Activated T-helper 2 cell treated with anti-CD3 and anti-CD28 coated beads, Interferon-gamma antibody, Interleukin-2, Interleukin-4, amounts not matched to agents 10 μg/mL and 5 μg/mL and 100 μg/mL, durations not matched to agents 14 hours and 24 hours and 36 hours (primary cell): ENCODE measurements around the gene GGTLC1. TPM values are rescaled to one million over a fixed set of nuclear protein-coding genes. Genes with fewer than 3 reads are reported as not detected.
"Not testable (repeated sequence)": the region's sequence is repeated elsewhere in the genome, so short reads cannot be mapped to it uniquely, and the experiment has no call there.

Experiments
- DNase-seq: peaks from one replicate; pipeline ENCODE4 v3.0.0; 2021; ENCODE audit warnings: low spot score
- H3K27ac Mint-ChIP-seq: one replicate; pipeline ENCODE4 v1.8.0; 2021; ENCODE audit warnings: mixed read lengths
- H3K27me3 Mint-ChIP-seq: one replicate; pipeline ENCODE4 v1.8.0; 2021; ENCODE audit warnings: low read depth, mixed read lengths
- H3K36me3 Mint-ChIP-seq: one replicate; pipeline ENCODE4 v1.8.0; 2021; ENCODE audit warnings: low read depth, mixed read lengths
- H3K4me1 Mint-ChIP-seq: one replicate; pipeline ENCODE4 v1.8.0; 2021; ENCODE audit warnings: low read depth, mixed read lengths
- H3K4me3 Mint-ChIP-seq: one replicate; pipeline ENCODE4 v1.8.0; 2021; ENCODE audit warnings: low read depth, mild to moderate bottlenecking, moderate library complexity, mixed read lengths
- H3K9me3 Mint-ChIP-seq: one replicate; pipeline ENCODE4 v1.8.0; 2021; ENCODE audit warnings: mixed read lengths
- intact Hi-C: fragments of 100-400 bp; cut with micrococcal nuclease; formaldehyde crosslinking; loops from one replicate; pipeline ENCODE4 v1.15.1; 2023
- total RNA-seq: library from RNA; stranded (reverse); gene quantifications from 2 replicates; pipeline ENCODE4 v1.2.3, GENCODE V29; 2022

The GGTLC1 gene
- total RNA-seq, 1 donor from 2014 or later: not detected

DNA sequence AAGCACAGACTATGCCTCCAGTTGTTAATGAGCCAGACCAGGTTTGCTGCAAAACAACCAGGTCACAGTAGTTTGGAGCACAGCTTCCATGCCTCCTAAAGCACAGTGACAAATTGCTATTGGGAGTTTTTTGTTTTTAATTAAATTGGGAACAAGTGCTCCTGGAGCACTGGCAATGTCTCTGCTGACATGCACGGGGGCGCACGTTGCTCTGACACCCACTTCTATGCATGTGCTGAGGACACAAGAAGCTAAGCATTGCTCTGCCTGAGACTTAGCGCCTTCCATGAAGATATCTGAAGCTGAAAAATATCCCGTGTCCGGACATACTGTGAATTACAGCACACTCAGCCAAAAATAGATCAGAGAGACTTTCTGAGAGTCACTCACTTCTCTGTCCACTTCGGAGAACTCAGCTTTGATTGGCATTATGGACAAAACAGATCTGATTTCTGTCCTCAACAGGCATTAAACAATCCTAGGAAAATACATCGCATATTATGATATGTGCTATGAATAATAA lies 18.6 kb upstream of the GGTLC1 start:
- intact Hi-C loops: no loop called here
- Mint-ChIP-seq H3K9me3 (no peaks in the 10 kb centered on the region), H3K27me3 (peaks cover 8% of the 10 kb centered on the region), H3K4me1 (no peaks in the 10 kb centered on the region), H3K36me3 (no peaks in the 10 kb centered on the region), H3K27ac (no peak overlapping the region), H3K4me3 (no peak overlapping the region)
- DNase-seq: no peak

DNA sequence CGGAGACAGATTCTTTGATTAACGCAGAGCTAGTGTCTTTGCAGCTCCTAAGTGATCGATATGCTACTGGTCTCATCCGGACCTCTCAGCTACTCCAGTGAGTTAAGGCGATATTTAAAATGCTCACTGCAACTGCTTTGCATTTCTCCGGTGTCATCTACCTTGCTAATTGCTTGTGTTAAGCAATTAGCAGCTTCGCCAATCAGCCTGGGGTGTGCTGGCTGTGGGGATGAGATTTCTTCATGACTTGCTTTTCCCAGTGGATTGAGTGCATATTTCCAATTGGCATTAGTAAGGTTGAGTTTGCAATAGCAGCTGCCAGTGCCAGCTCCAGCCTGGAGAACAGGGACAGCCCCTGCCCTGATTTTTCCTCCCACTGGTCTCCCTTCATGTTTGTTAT lies 18.0 kb upstream of the GGTLC1 start:
- DNase-seq: no peak
- no peak overlapping the region for H3K4me3 Mint-ChIP-seq
- H3K36me3 Mint-ChIP-seq: no peaks in the 10 kb centered on the region
- no peaks in the 10 kb centered on the region for H3K9me3 Mint-ChIP-seq
- H3K4me1 Mint-ChIP-seq: no peaks in the 10 kb centered on the region
- H3K27ac Mint-ChIP-seq: no peak overlapping the region
- H3K27me3 Mint-ChIP-seq: peaks cover 12% of the 10 kb centered on the region
- intact Hi-C loops: no loop called here

DNA sequence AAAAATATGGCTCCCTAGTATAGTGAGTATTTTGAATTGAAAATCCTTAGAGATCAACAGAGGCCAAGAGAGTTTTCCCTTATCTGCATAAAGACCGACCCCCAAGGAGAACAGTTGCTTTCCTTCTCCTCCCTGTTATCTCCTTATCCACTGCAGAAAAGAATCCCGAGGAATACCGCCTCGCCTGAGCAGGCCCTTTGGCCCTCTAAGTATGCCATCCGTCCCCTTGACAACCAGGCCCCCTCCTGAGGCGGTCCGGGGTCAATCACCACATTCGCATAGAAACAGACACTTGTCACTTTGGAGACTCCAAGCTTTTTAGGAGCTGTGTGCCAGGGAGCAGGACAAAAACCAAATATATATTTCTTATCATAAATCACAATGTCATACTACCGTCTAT lies 15.9 kb upstream of the GGTLC1 start:
- no peak for DNase-seq
- Mint-ChIP-seq H3K4me1 (no peaks in the 10 kb centered on the region), H3K4me3 (no peak overlapping the region), H3K27me3 (peaks cover 24% of the 10 kb centered on the region), H3K27ac (no peak overlapping the region), H3K9me3 (no peaks in the 10 kb centered on the region), H3K36me3 (no peaks in the 10 kb centered on the region)
- intact Hi-C loops: no loop called here

DNA sequence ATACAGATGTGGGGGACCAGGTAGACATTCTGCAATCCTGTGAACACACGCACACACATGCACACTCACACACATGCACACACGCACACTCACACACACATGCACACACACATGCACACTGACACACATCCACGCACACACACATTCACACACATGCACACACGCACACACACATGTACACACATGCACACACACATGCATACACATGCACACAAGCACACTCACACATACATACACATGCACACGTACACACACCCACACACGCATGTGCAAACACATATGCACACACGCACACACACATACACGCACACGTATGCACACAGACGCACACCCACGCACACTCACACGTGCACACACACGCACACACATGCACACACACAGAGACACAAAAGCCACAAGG lies 14.3 kb upstream of the GGTLC1 start:
- no peaks in the 10 kb centered on the region for H3K4me1 Mint-ChIP-seq

DNA sequence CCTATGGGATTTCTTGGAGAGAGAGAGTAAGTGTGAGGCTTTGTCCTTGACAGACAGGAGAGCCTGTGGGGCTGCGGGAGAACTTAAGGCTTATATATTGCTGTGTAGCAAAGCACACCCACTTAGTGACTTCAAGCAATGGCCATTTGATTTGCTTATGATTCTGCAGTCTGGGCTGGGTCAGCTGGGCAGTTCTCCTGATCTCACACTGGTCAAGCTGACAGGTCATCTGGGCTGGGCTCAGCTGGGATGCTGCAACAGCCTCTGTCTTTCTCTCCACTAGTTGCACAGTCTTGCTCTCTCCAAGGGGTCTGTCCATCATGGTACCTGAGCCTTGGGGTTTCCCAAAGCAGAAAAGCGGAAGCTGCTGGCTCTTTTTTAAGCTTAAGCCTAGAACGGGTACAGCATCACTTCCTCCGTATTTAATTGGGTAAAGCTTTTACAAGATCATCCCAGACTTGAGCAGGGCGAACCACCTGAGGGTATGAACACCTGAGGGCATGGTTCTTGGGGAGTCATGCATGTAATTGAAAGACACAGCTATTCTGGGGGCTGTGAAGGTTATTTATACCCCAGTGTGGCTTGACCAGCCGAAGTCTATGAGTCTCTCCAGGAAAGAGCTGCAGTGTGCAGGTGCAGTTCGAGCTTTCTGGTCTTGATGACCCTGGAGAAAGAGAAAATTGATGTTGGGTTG lies 13.3 kb upstream of the GGTLC1 start:
- intact Hi-C loops: no loop called here
- H3K4me3 Mint-ChIP-seq: no peak overlapping the region
- no peaks in the 10 kb centered on the region for H3K4me1 Mint-ChIP-seq
- H3K27ac Mint-ChIP-seq: no peak overlapping the region
- H3K36me3 Mint-ChIP-seq: no peaks in the 10 kb centered on the region
- peaks cover 32% of the 10 kb centered on the region for H3K27me3 Mint-ChIP-seq
- no peaks in the 10 kb centered on the region for H3K9me3 Mint-ChIP-seq
- DNase-seq: no peak

More for the DNA sequence above, 14.3 kb upstream of the GGTLC1 start:
- no peaks in the 10 kb centered on the region for H3K36me3 Mint-ChIP-seq
- intact Hi-C loops: no loop called here
- H3K9me3 Mint-ChIP-seq: no peaks in the 10 kb centered on the region
- DNase-seq: no peak
- peaks cover 29% of the 10 kb centered on the region for H3K27me3 Mint-ChIP-seq
- no peak overlapping the region for H3K4me3 Mint-ChIP-seq
- no peak overlapping the region for H3K27ac Mint-ChIP-seq

DNA sequence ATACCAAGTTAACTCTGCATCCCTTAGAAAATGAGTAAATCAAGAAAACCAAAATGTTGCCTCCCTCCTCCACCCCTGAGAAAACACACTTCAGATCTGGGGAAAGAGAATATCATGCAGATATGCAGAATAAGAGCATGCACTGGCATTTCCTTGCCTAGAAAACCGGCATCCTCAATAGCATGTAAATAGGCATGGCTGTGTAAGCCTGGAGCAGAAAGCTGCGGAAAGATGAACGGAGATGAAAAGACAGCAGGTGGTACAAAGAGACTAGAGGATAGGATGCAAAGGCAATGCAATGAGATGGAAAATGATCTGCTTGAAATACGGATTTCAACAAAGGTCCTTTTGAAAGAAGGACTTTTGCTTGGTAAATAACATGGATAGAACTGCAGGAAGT lies 10.3 kb upstream of the GGTLC1 start:
- H3K27ac Mint-ChIP-seq: no peak overlapping the region

DNA sequence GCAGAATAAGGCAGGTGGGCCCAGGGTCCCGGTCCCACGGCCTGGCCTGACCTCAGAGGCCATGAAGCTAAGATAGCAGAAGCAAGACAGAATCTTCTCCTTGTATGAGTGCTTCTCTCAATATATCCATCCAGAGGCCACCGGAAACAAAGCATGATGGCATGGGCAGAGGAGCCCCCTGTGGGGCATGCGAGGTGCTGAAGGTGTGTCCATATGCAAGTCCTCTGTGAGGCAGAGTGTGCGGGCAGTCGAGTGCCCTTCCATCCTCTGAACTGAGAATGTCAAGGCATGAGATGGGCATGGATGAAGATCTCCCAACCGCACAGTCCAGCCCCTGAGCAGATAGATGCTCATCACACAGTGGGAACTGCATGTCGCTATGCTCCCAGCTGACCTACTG lies 9.8 kb upstream of the GGTLC1 start:
- H3K4me1 Mint-ChIP-seq: peaks cover 2% of the 10 kb centered on the region
- no peak for DNase-seq
- intact Hi-C loops: loop anchor here (5.0 to 10.0 kb wide), 4 partner anchors 64 to 166 kb away; no protein-coding TSS in a partner anchor
- peaks cover 34% of the 10 kb centered on the region for H3K27me3 Mint-ChIP-seq
- no peaks in the 10 kb centered on the region for H3K9me3 Mint-ChIP-seq
- H3K4me3 Mint-ChIP-seq: no peak overlapping the region
- H3K27ac Mint-ChIP-seq: no peak overlapping the region
- no peaks in the 10 kb centered on the region for H3K36me3 Mint-ChIP-seq

More for the DNA sequence above, 10.3 kb upstream of the GGTLC1 start:
- DNase-seq: no peak
- intact Hi-C loops: loop anchor here (5.0 to 10.0 kb wide), 4 partner anchors 64 to 166 kb away; no protein-coding TSS in a partner anchor
- H3K4me3 Mint-ChIP-seq: no peak overlapping the region
- H3K9me3 Mint-ChIP-seq: no peaks in the 10 kb centered on the region
- H3K4me1 Mint-ChIP-seq: peaks cover 2% of the 10 kb centered on the region
- H3K27me3 Mint-ChIP-seq: peaks cover 34% of the 10 kb centered on the region
- H3K36me3 Mint-ChIP-seq: no peaks in the 10 kb centered on the region

DNA sequence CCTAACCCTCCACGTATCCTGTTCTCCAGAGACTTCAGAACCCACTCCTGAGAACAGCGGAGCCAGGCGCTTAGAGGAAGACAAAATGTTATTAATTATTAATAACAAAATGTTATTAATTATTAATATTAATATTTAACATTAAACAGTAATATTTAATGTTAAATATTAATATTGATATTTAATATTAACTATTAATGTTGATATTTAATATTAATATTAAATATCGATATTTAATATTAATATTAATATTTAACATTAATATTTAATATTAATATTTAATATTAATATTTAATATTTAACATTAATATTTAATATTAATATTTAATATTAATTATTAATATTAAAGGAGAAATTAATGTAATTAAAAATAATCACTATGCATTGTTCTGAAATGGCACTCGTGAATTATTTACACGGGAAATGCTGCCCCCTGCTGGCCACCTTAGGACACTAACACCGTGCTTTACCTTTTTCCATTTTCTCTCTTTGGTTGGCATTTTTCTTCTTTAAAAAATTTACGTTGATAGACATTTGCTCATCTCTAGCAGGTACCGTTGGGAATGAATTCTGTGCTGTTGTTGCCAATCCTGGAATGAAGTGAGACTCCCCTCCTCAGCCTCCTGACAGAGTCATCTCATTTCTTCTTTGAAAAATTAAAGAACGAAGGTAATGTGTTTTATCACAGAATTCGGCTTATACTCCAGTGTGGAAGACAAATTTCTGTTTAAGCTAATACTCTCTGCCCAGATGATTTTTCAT lies 7.5 kb upstream of the GGTLC1 start:
- Mint-ChIP-seq H3K4me3 (no peak overlapping the region), H3K9me3 (no peaks in the 10 kb centered on the region), H3K36me3 (no peaks in the 10 kb centered on the region), H3K27me3 (peaks cover 23% of the 10 kb centered on the region), H3K27ac (no peak overlapping the region), H3K4me1 (peaks cover 2% of the 10 kb centered on the region)
- DNase-seq: peak; percentile 16
- intact Hi-C loops: loop anchor here (5.0 to 10.0 kb wide), 4 partner anchors 61 to 169 kb away; no protein-coding TSS in a partner anchor

DNA sequence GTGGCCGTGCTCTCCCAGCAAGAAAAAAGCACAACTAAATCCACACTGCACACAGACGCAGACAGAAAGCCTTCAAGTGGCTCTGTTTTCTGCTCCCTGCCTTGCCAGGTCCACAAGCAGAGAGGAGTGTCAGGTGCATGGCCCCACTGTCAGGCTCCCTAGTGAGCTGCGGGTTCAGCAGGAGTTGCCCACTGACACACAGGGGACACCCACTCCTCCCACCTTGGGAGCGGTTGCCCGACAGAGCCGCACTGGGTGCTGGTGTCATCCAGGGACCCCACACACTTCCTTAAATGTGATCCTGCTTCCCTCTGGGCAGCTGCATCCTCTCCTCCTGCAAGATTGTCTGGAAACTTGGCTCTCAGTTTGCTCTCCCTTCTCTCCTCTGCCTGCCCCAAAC lies 6.7 kb upstream of the GGTLC1 start:
- intact Hi-C loops: loop anchor here (5.0 to 10.0 kb wide), 4 partner anchors 60 to 170 kb away; no protein-coding TSS in a partner anchor
- H3K4me3 Mint-ChIP-seq, H3K36me3 Mint-ChIP-seq, H3K9me3 Mint-ChIP-seq, H3K27ac Mint-ChIP-seq, H3K4me1 Mint-ChIP-seq, DNase-seq: not testable (repeated sequence)
- peaks cover 19% of the 10 kb centered on the region for H3K27me3 Mint-ChIP-seq

DNA sequence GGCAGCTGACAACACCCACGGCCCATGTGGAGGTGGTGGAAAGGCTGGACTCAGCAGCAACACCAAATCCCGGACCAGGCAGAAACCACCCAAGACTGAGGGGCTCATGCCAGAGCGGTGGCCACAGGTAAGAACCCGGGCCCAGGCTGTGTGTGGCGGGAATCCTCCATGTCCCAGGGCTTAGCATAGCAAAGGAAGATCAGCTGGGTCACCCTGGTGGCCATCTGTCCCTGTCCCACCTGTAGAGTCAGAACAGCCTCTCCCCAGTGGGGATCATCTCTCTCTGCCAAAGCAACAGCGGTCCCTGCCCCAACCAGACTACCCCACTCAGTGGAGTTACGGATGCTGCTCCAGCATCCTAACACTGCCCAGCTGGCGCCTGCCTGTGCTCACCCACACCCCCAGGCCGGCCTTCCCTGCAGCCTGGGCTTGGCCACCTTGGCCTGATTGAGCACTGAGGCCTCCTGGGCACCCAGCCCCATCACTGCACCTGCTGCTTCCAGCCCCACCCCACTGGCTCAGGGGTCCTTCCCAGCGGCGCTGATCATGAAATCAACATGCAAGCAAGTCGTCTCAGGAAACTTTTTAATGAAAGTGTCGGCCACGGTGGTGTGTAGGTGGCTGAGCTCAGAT lies 5.5 kb upstream of the GGTLC1 start:
- not testable (repeated sequence) for H3K9me3 Mint-ChIP-seq, H3K27ac Mint-ChIP-seq, H3K27me3 Mint-ChIP-seq, DNase-seq, H3K4me1 Mint-ChIP-seq, H3K36me3 Mint-ChIP-seq, H3K4me3 Mint-ChIP-seq
- intact Hi-C loops: loop anchor here (10.0 kb wide), 2 partner anchors 59 to 171 kb away; no protein-coding TSS in a partner anchor

DNA sequence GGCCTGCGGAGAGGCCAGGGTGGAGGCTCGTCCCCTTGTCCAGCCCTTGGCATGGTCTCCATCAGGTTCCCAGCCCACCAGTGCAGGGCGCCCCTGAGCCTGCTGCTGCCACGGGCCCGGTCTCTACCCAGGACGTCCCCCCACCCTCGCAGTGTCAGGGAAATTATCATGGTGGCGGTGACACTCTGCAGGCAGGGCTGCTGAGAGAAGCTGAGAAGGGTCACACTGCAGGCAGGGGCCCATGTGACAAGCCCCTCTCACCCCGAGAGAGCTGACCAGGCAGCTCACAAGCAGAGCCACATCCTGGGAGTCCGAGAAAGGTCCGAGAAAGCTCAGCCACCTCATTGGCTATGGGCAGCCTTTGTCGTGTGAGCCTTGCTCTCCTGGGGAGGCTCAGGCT lies 4.9 kb upstream of the GGTLC1 start:
- intact Hi-C loops: loop anchor here (10.0 kb wide), 2 partner anchors 59 to 171 kb away; no protein-coding TSS in a partner anchor
- H3K4me1 Mint-ChIP-seq, H3K36me3 Mint-ChIP-seq, H3K27me3 Mint-ChIP-seq, H3K4me3 Mint-ChIP-seq, H3K9me3 Mint-ChIP-seq, H3K27ac Mint-ChIP-seq, DNase-seq: not testable (repeated sequence)

DNA sequence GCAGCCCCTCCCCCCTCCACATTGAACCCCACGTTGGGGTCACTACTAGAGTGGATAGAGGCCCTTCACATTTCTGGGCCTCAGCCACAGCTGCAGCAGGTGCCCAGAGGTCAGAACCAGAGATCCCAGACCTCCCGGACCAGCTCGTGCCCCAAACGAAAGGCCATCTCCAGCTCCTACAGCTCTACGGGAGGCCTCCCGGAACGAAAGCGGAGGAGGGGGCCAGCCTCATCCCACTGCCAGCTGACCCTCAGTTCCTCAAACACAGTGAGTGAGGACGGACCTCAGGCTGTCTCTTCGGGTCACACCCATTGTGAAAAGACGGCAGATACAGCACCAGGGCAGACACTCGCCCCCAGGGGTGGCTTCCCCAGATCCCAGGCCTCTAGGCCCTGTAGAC lies 1.7 kb upstream of the GGTLC1 start:
- H3K27ac Mint-ChIP-seq, H3K27me3 Mint-ChIP-seq, H3K4me3 Mint-ChIP-seq, DNase-seq, H3K36me3 Mint-ChIP-seq, H3K4me1 Mint-ChIP-seq, H3K9me3 Mint-ChIP-seq: not testable (repeated sequence)
- intact Hi-C loops: loop anchor here (10.0 kb wide), 2 partner anchors 55 to 175 kb away; no protein-coding TSS in a partner anchor
